Upper lobe of right lung (tissue), 1 donor: Measurements from ENCODE around the gene GHITM. TPM values are rescaled to one million over a fixed set of nuclear protein-coding genes. Genes with fewer than 3 reads are reported as not detected.

ENCODE experiments used
- ATAC-seq: fragments of 200-7000 bp; cut with Tn5 transposase; one replicate; pipeline ENCODE4 v1.9.1; 2020; ENCODE audit warnings: mild to moderate bottlenecking, moderate library complexity
- DNase-seq: peaks from one replicate; pipeline ENCODE4 v3.0.0-alpha.2; 2020
- H3K27ac ChIP-seq: fragments of 200-600 bp; one replicate; pipeline ENCODE4 v1.8.0; 2022
- H3K27me3 ChIP-seq: fragments of 200-600 bp; one replicate; pipeline ENCODE4 v1.8.0; 2022; ENCODE audit warnings: mild to moderate bottlenecking
- H3K36me3 ChIP-seq: fragments of 200-600 bp; one replicate; pipeline ENCODE4 v1.8.0; 2022
- H3K4me1 ChIP-seq: fragments of 200-600 bp; one replicate; pipeline ENCODE4 v1.8.0; 2022
- H3K4me3 ChIP-seq: fragments of 200-600 bp; one replicate; pipeline ENCODE4 v1.8.0; 2022; ENCODE audit warnings: mild to moderate bottlenecking
- H3K9me3 ChIP-seq: fragments of 200-600 bp; one replicate; pipeline ENCODE4 v1.8.0; 2022
- CTCF ChIP-seq: fragments of 200-600 bp; IDR thresholded peaks from one replicate; pipeline ENCODE4 v1.8.0; 2022; ENCODE audit warnings: antibody characterized with exemption
- intact Hi-C: fragments of 100-400 bp; cut with DNase I; formaldehyde crosslinking; loops from one replicate; pipeline ENCODE4 v1.11.0; 2022
- total RNA-seq: library from RNA; stranded (reverse); fragmentation: NEBNext Ultra II Directional; extraction: Animal tissue kit (Norgen Biotek cat#: 25700); gene quantifications from one replicate; pipeline ENCODE4 v1.2.1, GENCODE V29; 2021
- donor health status: DM: no; HTN: yes; CAD: no; lungs with severe emphysema.

GHITM gene
- total RNA-seq, 1 donor from 2014 or later, result 117 TPM

- H3K4me3 ChIP-seq, result no peak overlapping the region
- no peaks in the 10 kb centered on the region for H3K9me3 ChIP-seq
- H3K4me1 ChIP-seq, result no peaks in the 10 kb centered on the region
- ATAC-seq (no peak), DNase-seq (no peak)
- no peaks in the 10 kb centered on the region for H3K27me3 ChIP-seq
- no peak for TF ChIP-seq CTCF
- intact Hi-C loops, result no loop called here
- H3K27ac ChIP-seq, result no peak overlapping the region
- H3K36me3 ChIP-seq, result no peaks in the 10 kb centered on the region
Measured at GRCh38 chr10:84172467-84173356, 33.4 kb downstream of the GHITM start.

- no peak for TF ChIP-seq CTCF
- ATAC-seq (no peak), DNase-seq (no peak)
- Histone ChIP-seq H3K9me3 (no peaks in the 10 kb centered on the region), H3K4me1 (no peaks in the 10 kb centered on the region), H3K27me3 (no peaks in the 10 kb centered on the region), H3K36me3 (no peaks in the 10 kb centered on the region), H3K27ac (no peak within 1 kb of the TSS), H3K4me3 (no peak within 1 kb of the TSS)
- intact Hi-C loops, result no loop called here
Measured at GRCh38 chr10:84173501-84173929, 34.2 kb downstream of the GHITM start, which contains the start of gene GPR15LG. Gene GPR15LG, plus strand, starts transcription at chr10:84173801. Its CDS starts 51 bp downstream, at chr10:84173852.

- no peak for TF ChIP-seq CTCF
- H3K27me3 ChIP-seq, result no peaks in the 10 kb centered on the region
- no peaks in the 10 kb centered on the region for H3K36me3 ChIP-seq
- no peak for DNase-seq
- intact Hi-C loops, result no loop called here
- H3K4me3 ChIP-seq, result no peak overlapping the region
- no peak overlapping the region for H3K27ac ChIP-seq
- no peaks in the 10 kb centered on the region for H3K4me1 ChIP-seq
- H3K9me3 ChIP-seq, result no peaks in the 10 kb centered on the region
- no peak for ATAC-seq
Measured at GRCh38 chr10:84175436-84175835, 36.1 kb downstream of the GHITM start.

- DNase-seq (no peak), ATAC-seq (no peak)
- Histone ChIP-seq H3K27ac (no peak overlapping the region), H3K4me3 (no peak overlapping the region), H3K27me3 (no peaks in the 10 kb centered on the region), H3K9me3 (no peaks in the 10 kb centered on the region), H3K36me3 (no peaks in the 10 kb centered on the region), H3K4me1 (no peaks in the 10 kb centered on the region)
- intact Hi-C loops, result no loop called here
- TF ChIP-seq CTCF, result no peak
Measured at GRCh38 chr10:84176351-84176750, 37.0 kb downstream of the GHITM start.

- no peak for TF ChIP-seq CTCF
- Histone ChIP-seq H3K36me3 (no peaks in the 10 kb centered on the region), H3K9me3 (no peaks in the 10 kb centered on the region), H3K4me3 (no peak overlapping the region), H3K4me1 (no peaks in the 10 kb centered on the region), H3K27me3 (no peaks in the 10 kb centered on the region), H3K27ac (no peak overlapping the region)
- intact Hi-C loops, result no loop called here
- peak; percentile 6 for ATAC-seq
- DNase-seq, result no peak
Measured at GRCh38 chr10:84176836-84177474, 37.6 kb downstream of the GHITM start.
